Glomerular visceral epithelial cell (primary cell): Measurements from ENCODE around the gene MAN1A2.

ENCODE experiments used
- DNase-seq: peaks from one replicate; pipeline ENCODE4 v3.0.0-alpha.2; 2016; ENCODE audit errors: extremely low spot score

Gene MAN1A2

GRCh38 chr1:117575586-117576225 is 208.5 kb downstream of the MAN1A2 start:
- no peak for DNase-seq

GRCh38 chr1:117576236-117576635 is 209.0 kb downstream of the MAN1A2 start:
- no peak for DNase-seq

GRCh38 chr1:117577191-117577885 is 210.1 kb downstream of the MAN1A2 start:
- DNase-seq: no peak

GRCh38 chr1:117578466-117578865 is 211.2 kb downstream of the MAN1A2 start:
- DNase-seq: no peak
